PFSK-1 (cell line): Measurements from ENCODE around the gene NUP58.

Source experiments
- REST ChIP-seq, 2 experiments: IDR thresholded peaks; 2 replicates each; pipeline versions ENCODE4 v1.6.1 to v1.8.0; 2011 to 2012; ENCODE audit warnings: low read depth in 2 of 2, low read length in 2 of 2, control low read depth in 1 of 2, inconsistent platforms in 1 of 2, mild to moderate bottlenecking in 1 of 2, moderate library complexity in 1 of 2; ENCODE audit not compliant: insufficient read depth in 1 of 2
- SIN3A ChIP-seq: IDR thresholded peaks from 2 replicates; pipeline ENCODE4 v1.6.1; 2012; ENCODE audit warnings: mild to moderate bottlenecking, low read length, moderate library complexity, borderline replicate concordance; ENCODE audit not compliant: insufficient read depth

GRCh38 chr13:25330541-25330940 lies 29.1 kb downstream of the NUP58 start:
- TF ChIP-seq SIN3A = no peak
- no peak for TF ChIP-seq REST (IDR thresholded peaks at IDR 0.05; ENCODE audit: insufficient read depth in 1 of 2, low read depth in 2 of 2, low read length in 2 of 2)
